ENCODE results near the gene VTI1B.

Gene VTI1B

GRCh38 chr14:67643713-67644112 is 30.7 kb downstream of the VTI1B start:
- TF ChIP-seq CTCF (IDR thresholded peaks at IDR 0.05; ENCODE audit: low read depth, low read length, missing control alignments): no peak
- Histone ChIP-seq H3K4me3 (ENCODE audit: low read depth, low read length) (no peak overlapping the region), H3K27ac (no peak overlapping the region), H3K36me3 (replicated peaks) (peaks cover 6% of the 10 kb centered on the region), H3K27me3 (replicated peaks) (no peaks in the 10 kb centered on the region)
- in situ Hi-C loops (cut with HindIII; ENCODE audit: low pct_ligation_motif_present, low sequenced_read_pairs): no loop called here
- no peak for DNase-seq

GRCh38 chr14:67641902-67642749 is 32.3 kb downstream of the VTI1B start:
- Histone ChIP-seq H3K27ac (no peak overlapping the region), H3K36me3 (replicated peaks) (peaks cover 5% of the 10 kb centered on the region), H3K27me3 (replicated peaks) (no peaks in the 10 kb centered on the region), H3K4me3 (ENCODE audit: low read depth, low read length) (no peak overlapping the region)
- in situ Hi-C loops (cut with HindIII; ENCODE audit: low pct_ligation_motif_present, low sequenced_read_pairs): no loop called here
- no peak for TF ChIP-seq CTCF (IDR thresholded peaks at IDR 0.05; ENCODE audit: low read depth, low read length, missing control alignments)
- no peak for DNase-seq

- Histone ChIP-seq H3K36me3 (replicated peaks) (peaks cover 2% of the 10 kb centered on the region), H3K4me3 (ENCODE audit: low read depth, low read length) (no peak overlapping the region), H3K27ac (no peak overlapping the region), H3K27me3 (replicated peaks) (no peaks in the 10 kb centered on the region)
- no peak for TF ChIP-seq CTCF (IDR thresholded peaks at IDR 0.05; ENCODE audit: low read depth, low read length, missing control alignments)
- in situ Hi-C loops (cut with HindIII; ENCODE audit: low pct_ligation_motif_present, low sequenced_read_pairs): no loop called here
- no peak for DNase-seq
Observed at GRCh38 chr14:67641480-67641879, 33.0 kb downstream of the VTI1B start.

DNA sequence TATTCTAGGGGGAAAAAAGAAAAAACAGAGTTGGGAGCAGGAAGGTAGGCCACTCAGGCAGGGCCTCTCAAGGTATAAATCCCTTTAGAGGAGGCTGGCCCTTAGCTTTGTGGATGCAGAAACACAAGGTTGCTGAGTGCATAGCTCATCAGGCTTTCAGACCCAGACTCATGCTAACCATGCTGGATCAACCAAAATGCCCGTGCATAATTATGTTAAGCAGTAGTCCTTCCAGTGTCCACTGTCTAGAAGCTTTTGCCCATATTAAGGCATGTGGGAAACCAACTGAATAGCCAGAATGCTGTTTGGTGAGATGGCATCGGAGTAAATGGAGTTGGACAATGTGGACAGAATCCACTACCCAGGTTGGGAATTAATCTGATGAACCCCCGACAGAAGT is 35.8 kb downstream of the VTI1B start:
- TF ChIP-seq CTCF (IDR thresholded peaks at IDR 0.05; ENCODE audit: low read depth, low read length, missing control alignments): no peak
- H3K36me3 ChIP-seq (replicated peaks): no peaks in the 10 kb centered on the region
- in situ Hi-C loops (cut with HindIII; ENCODE audit: low pct_ligation_motif_present, low sequenced_read_pairs): no loop called here
- H3K4me3 ChIP-seq (ENCODE audit: low read depth, low read length): no peak overlapping the region
- no peak overlapping the region for H3K27ac ChIP-seq
- DNase-seq: no peak
- no peaks in the 10 kb centered on the region for H3K27me3 ChIP-seq (replicated peaks)

DNA sequence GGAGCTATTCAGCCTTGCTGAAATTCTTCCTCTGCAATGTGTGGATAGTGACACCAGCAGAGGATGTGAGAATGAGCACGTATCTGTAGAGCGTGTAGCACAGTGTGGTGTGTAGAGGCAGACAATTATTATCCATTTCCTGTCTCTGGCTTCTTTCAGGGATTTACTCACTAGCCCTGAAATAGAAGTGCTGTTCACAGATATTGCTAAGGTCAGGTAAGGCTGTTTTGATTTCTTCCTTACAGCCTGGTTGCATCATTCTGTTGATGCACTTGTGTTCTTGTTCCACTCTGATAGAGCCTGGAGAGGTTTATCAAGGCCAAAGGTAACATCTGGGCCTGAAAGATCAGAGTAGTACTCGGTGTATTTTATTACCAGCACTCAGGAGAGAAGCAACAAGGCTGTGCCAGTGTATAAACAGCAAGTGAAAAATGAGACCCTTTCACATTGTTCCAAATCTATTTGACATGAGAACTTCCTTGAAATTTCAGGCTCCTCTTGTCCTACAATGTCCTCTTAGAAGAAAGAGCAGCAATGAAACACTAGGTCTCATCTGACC is 38.0 kb downstream of the VTI1B start:
- TF ChIP-seq CTCF (IDR thresholded peaks at IDR 0.05; ENCODE audit: low read depth, low read length, missing control alignments): no peak
- no peaks in the 10 kb centered on the region for H3K36me3 ChIP-seq (replicated peaks)
- H3K27ac ChIP-seq: no peak overlapping the region
- H3K27me3 ChIP-seq (replicated peaks): no peaks in the 10 kb centered on the region
- H3K4me3 ChIP-seq (ENCODE audit: low read depth, low read length): no peak overlapping the region
- in situ Hi-C loops (cut with HindIII; ENCODE audit: low pct_ligation_motif_present, low sequenced_read_pairs): no loop called here
- no peak for DNase-seq

Measured in brain microvascular endothelial cell (primary cell).